HG03280 (cell line): ENCODE data around the gene MFAP4.

ENCODE experiments used
- ATAC-seq: cut with Tn5 transposase; IDR thresholded peaks from one replicate; pipeline ENCODE4 v1.9.1; 2021; ENCODE audit warnings: mild to moderate bottlenecking, moderate library complexity; ENCODE audit not compliant: unreplicated experiment

MFAP4 gene

DNA sequence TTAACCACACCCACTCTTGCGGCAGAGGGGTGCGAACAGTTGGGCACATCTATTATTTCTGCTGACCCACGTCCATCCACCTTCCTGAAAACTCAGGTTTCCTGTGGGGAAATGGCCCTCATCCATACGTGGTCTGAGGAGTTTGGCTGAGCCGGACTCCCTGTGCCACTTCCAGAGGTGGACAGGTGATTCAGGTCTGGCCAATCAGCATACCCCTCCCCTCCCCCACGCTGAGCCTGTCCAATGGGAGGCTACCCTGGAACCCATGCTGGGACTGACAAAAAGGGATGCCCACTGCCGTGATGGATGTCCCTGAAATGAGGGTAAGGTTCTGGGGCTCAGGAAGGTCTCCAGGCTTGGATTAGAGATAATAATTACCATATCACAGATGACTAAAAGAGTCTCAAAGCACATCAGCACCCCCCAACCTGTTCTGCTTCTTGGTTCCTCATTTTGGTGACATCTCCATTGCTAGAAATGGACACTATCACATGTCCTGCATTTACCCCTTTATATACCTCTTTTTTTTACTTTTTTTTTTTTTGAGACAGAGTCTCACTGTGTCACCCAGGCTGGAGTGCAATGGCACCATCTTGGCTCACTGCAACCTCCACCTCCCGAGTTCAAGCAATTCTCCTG is 14.0 kb downstream of the MFAP4 start:
- ATAC-seq: no peak

DNA sequence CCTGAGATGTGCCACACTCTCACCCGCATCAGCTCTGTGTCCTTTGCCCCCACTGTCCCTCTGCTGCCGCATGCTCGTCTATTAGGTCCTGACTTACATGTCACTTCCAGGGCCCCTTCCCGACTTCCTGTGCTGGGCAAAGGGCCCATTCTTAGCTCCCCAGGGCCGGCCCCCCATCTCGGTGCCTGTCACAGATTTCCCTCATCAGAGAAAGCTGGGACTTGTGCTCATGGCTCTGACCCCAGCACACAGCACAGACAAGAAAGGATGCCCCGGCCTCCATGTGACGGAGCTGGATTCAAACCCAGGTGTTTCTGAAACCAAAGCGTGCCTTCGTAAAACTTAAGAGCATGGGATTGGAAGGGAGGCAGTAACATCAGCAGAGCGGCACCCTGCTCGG is 14.6 kb downstream of the MFAP4 start:
- ATAC-seq: no peak

DNA sequence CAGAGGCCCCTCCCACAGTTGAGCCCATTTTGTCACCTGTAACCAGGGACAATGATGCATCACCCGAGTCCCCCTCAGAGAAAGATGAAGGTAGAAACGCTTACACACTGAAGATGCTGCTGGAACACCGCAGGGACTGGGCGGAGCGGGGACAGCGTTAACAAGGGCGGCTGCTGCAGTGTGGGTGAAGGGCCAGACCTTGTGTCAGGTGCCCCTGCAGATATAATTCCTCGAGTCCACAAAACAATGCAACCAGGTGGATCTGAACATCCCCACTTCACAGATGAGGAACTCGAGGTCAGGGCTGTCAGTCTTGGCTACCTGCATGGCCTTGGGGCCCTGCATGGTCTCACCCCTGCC is 15.0 kb downstream of the MFAP4 start:
- ATAC-seq: no peak

DNA sequence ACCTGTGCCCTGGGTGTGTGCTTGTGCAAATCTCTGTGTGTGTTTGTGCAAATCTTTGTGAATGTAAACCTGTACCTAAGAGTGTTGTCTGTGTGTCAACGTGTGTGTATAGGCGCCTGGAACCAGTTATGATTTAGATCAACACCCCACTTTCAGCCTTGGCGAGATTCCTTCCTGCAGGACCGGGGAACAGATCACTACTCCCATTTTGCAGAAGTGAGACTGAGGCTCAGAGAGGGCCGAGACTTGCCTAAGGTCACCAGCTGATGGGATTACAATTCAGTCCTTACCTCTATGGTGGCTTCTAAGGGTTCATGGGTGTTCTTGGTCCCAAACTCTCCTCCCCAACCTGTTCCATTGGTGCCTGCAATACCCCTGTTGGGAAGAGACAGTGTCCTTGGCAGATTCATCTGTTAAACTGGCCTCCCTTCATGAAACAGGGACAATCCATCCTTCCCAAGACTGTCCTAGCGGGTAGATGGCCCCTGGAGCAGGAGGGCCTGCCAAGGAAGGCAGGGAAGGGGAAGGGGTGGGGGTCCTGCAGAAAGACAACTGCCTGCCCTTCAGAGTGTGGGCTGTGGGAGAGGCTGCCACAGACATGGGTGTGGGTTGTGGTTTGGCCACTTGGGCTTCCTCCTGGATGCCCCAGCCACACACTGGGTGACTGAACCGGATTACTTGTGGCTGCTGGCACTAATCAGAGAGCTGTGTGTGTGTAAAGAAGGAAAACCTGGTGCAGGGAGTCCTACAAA is 15.6 kb downstream of the MFAP4 start:
- ATAC-seq: no peak

DNA sequence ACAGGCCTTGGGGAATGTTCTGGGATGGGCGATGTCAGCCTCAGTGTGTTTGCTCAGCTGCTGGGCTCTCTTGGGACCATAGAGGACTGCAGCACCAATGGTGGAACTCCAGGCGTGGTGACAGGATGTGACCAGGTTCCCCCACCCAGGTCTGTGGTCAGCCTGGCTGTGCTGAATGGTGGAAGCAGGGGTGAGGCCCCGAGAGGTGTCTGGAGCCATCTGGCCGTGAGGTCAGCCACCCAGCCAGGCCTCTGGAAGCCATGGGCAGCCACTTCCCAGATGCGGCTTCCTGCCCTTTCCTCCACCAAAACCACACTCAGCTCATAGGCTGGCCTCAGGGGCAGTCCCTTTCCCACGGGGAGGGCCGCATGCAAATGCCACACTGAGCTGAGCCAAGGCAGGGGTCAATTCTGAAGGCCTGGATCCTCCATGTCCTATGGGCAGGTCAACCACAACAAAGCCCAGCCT is 16.5 kb downstream of the MFAP4 start:
- ATAC-seq: no peak

DNA sequence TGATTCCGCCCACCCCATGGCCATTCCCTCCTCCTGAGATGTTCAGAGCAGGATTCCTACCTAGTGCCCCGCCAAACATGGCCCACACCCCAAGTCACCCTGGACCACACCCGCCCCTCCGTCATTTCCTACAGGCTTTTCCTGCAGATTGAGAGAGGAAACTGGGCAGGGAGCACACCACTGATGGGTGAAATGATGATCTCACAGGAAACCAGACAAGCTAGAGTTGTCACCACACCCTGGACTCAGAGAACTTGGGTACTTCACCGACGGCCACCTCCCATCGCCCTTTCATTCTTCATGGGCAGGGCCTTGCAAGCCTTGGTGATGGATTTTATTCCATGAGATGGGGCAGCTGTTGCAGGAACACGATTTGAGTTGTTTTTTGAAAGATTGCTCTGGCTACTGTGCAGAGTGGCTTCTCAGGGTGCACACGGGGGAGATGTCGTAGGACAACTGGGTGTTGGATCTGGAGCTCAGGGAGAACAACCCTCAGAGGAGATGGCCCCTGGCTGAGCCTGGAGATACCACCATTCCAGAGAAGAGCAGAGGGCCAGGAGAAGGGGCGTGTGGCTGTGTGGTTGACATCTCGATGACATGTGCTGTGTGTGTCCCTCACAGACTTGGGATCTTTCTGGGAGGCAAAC is 17.0 kb downstream of the MFAP4 start:
- ATAC-seq: no peak

DNA sequence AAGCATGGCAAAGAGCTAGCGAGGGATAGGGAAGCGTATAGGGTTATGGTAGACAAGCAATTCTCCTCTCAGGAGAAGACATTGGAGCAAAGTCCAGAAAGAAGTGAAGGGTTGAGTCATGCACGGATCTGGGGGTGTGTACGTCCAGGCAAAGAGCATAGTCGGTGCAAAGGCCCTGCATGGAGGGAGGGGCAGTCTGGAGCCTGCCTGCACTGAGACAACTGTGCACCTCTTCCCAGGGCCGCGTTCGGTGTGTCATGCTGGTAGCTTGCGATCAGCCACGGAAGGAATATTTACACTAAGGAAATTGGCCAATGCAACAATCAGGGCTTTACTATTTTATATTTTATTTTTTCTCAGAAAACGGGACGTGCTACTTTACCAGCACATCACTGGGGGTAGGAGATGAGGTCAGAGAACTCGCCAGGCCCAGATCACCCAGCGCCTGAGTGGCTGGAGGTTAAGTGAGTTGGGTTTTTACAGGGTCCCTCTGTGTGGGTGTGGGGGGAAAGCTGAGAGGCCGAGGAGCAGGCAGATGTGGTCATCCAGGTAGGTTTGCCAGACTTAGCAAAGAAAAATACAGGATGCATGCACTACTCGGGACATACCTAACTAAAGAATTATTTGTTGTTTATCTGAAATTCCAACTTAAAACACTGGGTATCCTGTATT is 17.7 kb downstream of the MFAP4 start:
- no peak for ATAC-seq

DNA sequence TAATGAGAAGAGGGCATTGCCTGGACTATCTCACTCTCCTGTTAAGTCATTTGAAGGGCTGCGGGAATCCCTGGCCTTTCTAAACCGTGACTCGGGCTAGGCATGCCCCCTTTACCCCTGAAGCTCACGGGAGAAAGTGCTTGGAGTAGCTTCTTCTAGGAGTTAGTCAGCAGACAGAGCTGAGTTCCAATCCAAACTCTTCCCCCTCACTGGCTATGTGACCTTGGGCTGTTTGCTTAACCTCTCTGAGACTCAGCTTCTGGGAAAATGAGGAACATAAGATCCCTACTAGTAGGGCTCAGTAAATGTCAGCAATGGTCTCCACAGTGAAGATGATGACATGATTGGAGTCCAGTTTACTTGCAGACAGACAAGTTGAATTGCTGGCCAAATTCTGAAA is 18.8 kb downstream of the MFAP4 start:
- no peak for ATAC-seq

DNA sequence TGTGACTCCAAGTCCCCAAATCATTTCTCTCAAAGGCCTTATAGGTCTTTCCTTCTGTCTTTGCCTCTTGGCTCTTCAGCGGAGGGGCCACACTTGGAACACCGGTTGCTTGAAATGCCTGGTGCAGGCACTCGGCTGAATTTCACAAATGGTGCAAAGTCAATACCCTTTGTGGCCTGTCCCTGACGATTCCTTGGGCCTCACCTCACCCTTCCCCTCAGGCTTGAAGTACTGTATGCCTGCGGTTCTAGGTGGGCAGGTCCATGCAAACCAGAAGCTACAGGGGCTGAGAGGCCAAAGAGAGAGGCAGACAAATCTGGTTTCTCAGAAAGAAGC is 20.4 kb downstream of the MFAP4 start:
- no peak for ATAC-seq

DNA sequence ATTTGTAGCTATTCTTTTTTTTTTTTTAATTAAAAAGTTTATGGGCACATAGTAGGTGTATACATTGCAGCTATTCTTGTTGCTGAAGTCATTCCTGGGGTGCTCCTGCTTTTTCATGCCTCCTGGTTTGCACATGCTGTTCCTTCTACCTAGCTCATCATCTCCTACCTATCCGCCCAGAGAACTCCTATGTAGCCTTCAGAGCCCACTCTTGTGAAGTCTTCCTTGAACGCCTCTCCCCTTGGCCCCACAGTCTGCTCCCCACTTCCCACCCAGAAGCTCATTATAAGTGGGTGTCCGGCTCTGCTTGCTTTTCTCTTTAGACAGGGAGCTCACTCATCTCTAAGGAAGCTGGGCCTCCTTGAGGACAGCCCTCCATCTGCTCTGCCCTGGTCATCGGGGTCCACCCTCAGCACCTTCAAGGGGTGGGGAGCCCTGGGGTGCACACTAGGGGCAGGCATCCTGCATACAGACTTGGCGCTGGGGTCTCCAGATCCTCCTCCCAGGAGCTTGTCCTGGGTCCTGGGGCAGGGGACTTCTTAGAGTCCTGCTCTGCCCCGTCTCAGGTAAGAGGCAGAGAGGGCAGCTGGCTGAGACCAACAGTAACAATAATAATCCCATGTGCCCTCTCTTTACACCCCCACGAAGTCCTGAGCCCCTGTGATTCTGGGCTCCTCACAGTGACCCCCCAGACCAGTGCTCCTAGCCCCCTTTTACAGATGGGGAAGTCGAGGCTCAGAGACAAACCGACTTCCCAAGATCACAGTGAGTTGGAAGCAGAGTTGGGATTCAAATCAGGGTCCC is 21.0 kb downstream of the MFAP4 start:
- no peak for ATAC-seq

DNA sequence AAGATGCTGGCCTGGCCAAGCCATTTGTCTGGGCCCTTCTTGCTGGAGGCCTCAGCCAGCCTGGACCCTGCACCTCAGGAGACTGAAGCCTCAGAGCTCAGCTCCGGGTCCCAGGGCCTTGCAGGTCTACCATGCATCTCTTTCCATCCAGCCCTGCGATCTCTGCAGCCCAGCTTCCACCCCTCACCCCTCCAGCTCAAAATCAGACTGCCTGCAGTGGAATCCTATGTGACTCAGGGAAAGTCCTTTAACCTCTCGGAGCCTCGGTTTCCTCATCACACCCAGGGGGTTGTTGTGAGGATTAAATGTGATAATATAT is 21.5 kb downstream of the MFAP4 start:
- ATAC-seq: no peak

DNA sequence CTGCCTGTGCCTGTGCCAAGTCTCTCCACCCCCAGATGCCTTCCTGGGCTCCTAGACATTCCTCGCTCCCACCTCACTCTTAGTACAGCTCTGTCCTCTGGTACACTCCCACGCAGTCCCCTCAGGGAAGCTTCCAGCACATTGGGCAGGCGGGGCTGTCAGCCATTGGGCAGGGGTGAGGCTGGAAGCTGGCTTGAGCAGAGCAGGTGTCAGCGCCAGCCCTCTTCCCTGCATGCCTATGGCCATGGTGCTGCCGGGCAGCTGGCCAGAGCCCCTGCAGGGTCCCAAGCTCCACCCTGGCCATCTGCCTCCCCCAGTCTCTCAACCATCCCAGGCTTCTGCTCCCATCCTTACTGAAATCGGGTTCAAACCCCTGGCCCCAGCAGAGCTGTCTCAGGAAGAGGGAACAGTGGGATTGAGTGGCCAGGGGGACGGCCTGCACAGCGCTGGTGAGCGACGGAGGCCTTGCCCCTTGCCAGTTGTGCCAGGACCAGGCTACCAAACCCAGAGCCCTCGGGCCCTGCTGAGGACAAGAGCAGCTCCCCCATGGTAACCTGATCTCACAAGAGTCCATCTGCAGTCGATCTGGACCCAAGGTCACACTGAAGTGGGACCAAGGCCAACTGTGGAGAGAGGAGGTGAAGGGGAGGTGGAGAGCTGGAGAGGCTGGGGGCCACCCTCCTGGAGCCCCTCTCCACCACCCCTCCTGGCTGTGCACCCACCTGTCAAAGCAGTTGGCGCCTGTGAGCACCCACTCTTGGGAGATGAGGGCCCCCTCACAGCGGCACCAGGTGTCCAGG is 22.1 kb downstream of the MFAP4 start:
- ATAC-seq: no peak

DNA sequence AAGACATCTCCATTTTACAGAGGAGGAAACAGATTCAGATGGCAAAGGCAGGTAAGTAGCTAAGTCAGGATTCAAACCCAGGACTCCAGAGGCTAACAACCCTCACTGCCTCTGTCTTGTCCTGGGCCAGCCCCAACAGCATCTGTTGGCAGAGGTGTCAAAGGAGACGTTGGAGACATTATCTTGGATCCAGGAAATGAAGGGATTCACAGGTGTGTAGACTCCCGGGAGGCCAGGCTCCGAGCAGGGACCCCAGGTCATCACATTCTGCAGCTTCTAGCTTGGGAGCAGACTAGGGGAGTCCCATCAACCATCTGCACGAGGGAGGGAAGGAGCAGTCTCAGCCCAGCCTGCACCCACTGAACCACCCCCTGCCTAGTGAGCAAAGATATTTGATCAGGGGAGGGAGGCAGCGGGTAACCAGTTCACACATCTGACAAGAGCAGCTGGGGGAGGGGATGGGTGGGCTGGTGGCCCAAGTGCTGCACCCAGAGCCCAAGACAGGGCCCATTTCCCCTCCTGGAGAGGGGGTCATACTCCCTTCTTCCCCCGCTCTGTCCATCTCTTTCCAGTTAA is 23.4 kb downstream of the MFAP4 start:
- ATAC-seq: no peak

DNA sequence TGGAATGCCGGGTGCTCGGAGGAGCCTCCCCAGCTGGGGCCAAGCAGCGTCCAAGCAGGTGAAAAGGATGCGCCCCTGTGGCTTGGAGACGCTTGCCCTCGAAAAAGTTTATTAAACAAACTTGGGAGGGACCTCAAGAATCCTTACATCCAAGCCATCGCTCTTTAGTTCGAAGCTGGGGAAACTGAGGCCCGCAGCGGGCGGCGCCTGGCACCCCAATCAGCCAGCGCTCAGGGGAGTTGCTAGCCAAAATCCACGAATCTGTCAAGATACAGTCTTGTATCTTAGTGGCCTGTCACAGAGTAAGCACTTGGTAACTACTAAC is 23.9 kb downstream of the MFAP4 start:
- no peak for ATAC-seq

DNA sequence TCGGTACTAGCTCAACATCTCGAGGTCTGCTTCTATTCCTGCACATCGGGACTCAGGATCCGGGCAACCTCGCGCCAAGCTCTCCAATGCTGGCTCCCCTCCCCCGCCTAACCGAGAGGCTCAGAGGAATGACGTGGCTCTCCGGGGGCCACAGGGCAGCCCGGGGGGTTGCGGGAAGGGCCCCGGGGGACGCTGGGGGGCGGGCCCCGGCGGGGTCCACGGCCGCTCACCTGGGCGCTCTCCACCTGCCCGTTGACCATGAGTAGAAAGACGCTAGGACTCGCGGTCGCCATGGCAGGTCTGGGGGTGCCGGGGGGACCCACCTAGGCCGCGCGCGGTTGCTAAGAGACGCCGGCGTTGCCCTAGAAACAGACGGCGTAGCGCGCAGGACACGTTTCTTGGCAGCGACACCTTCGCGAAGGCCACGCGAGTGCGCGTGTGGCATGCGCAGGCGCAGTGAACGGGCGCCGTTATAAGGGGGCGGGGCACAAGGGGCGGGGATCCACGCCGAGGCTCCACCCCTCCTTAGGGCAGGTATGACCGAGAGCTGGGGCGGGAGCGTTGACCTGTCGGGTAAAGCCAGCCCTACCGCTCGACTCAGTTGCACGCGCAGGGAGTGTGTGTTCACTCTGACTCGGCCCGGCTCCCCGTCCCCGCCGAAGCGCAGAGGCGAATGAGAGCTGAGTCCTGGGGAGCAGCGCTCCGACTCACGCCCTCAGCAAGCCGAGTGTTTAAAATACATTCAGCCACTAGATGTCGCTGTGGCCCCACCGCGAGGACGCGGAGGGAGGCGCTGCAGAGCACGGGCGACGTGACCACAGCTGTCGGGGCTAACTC is 24.5 kb downstream of the MFAP4 start, which contains the start of gene B9D1:
B9D1 (minus strand) TSS at position 447 of the 837 bp plus-strand sequence; CDS start at position 293, 154 bp downstream.
- ATAC-seq: peak; percentile 81

DNA sequence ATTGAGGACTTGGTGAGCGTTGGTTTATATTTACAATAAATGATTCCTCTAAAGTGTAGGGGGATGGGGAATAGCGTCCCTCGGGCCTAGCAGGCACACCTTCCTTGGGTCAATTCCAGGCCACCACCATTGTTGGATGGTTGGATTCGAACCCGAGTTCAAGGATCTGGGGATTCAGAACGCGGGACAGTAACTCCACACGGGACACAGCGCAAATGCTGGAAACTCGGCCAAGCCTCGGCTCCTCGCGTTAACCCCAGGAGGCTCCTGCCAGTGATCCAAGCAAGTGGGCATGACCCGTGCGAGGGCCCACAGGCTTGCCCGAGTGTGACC is 25.1 kb downstream of the MFAP4 start:
- ATAC-seq: no peak

DNA sequence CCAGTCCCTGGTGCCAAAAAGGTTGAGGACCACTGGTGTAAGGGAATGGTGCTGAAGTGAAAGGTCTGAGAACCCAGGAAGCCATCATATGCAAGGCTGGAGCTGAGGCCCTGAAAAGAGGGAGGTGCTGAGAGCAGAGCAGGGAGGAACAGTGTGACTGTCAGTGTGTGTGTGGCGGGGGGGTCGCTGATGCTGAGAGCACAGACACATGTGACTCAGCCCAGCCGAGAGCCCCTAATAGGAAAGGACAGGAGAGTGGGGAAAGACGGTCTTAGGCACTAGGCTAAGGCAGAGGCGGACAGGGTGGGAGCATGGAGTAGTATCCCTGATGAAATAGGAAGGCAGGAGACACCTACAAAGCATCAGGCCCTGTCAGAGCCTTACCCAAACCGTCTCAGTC is 25.7 kb downstream of the MFAP4 start:
- ATAC-seq: no peak

DNA sequence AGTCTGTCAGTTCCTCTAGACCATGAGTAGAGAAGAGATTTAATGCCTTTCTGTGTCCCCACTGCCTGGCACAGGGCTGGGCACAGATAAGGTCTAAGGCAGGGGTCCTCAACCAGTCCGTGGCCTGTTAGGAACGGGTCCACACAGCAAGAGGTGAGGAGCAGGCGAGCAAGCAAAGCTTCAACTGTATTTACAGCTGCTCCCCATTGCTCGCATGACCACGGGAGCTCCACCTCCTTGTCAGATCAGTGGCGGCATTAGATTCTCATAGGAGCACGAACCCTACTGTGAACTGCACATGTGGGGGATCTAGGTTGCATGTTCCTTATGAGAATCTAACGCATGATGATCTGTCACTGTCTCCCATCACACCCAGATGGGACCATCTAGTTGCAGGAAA is 26.2 kb downstream of the MFAP4 start:
- ATAC-seq: no peak

DNA sequence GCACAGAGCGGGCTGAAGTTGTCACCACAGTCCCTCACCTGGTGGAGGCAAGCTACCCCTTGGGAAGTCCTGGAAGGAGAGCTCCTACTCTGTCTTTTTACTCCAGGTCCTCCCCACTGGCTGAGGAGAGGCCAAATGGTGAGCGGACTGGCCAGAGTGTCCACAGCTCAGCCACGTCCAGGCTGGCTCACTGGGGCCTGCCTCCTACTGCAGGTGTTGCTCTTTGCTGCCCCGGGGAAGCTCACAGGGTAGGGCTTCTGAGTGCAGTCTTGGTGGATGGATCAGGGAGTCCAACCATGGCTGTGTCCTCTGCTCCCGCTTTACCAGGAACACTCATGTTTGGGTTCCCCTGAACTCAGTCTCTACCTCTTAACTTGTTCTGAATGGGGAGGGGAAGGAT is 27.1 kb downstream of the MFAP4 start:
- no peak for ATAC-seq
